Ectodermal cell (in vitro differentiated cells): ENCODE measurements around the gene TEX35.

Experiments
- H3K27ac ChIP-seq: 2 replicates; pipeline ENCODE4 v1.7.0; 2013; ENCODE audit warnings: mild to moderate bottlenecking, low read depth, low read length; ENCODE audit not compliant: insufficient read depth, poor library complexity, severe bottlenecking
- H3K27me3 ChIP-seq: 2 replicates; pipeline ENCODE4 v1.7.0; 2013; ENCODE audit warnings: mild to moderate bottlenecking, low read length; ENCODE audit not compliant: insufficient read depth, control insufficient read depth, poor library complexity, severe bottlenecking
- H3K36me3 ChIP-seq: one replicate; pipeline ENCODE4 v1.7.0; 2013; ENCODE audit warnings: low read length; ENCODE audit not compliant: control insufficient read depth, insufficient read depth
- H3K4me1 ChIP-seq: one replicate; pipeline ENCODE4 v1.7.0; 2013; ENCODE audit warnings: low read length; ENCODE audit not compliant: control insufficient read depth, insufficient read depth
- H3K4me3 ChIP-seq: 2 replicates; pipeline ENCODE4 v1.7.0; 2013; ENCODE audit warnings: low read depth, low read length, control low read depth; ENCODE audit not compliant: insufficient read depth
- H3K9me3 ChIP-seq: 2 replicates; pipeline ENCODE4 v1.7.0; 2013; ENCODE audit warnings: mild to moderate bottlenecking, low read length, moderate library complexity; ENCODE audit not compliant: control insufficient read depth
- WGBS, 2 experiments: methylation state at CpG; one replicate each; pipeline ENCODE4 v1.1.7; 2013; ENCODE audit warnings: missing lambda C conversion rate in 2 of 2; 5-methylcytosine and 5-hydroxymethylcytosine counted together

The TEX35 gene

DNA sequence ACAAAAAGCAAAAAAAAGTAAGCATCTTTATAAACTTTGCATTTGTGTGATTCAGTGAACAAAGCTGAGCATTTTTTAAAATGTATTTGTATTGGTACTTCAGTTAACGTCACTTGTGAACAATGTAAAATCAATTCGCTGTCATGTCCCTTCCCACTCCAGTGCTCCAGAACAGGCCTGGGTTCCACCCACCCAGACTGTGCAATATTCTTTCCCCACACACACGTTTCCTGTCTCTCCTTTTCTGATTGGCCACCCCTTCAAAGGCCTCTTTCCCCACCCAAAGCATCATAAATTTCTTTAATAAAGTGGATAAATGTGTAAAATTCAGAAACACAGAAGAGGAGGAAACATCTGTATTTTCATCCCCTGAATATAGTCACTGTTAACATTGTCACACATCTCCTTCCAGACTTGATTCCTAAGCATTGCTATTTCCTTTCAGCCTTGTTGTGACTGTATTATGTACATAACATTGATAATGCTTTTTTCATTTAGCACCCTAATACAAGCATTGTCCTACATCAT, 28.1 kb upstream of the TEX35 start:
- no peaks in the 10 kb centered on the region for H3K4me1 ChIP-seq
- no peak overlapping the region for H3K4me3 ChIP-seq
- H3K27ac ChIP-seq = no peak overlapping the region
- no peaks in the 10 kb centered on the region for H3K27me3 ChIP-seq
- H3K36me3 ChIP-seq = no peaks in the 10 kb centered on the region
- no peaks in the 10 kb centered on the region for H3K9me3 ChIP-seq
- 82 to 88% methylated on average over 3 of the region's 3 CpGs for WGBS, 2 experiments

DNA sequence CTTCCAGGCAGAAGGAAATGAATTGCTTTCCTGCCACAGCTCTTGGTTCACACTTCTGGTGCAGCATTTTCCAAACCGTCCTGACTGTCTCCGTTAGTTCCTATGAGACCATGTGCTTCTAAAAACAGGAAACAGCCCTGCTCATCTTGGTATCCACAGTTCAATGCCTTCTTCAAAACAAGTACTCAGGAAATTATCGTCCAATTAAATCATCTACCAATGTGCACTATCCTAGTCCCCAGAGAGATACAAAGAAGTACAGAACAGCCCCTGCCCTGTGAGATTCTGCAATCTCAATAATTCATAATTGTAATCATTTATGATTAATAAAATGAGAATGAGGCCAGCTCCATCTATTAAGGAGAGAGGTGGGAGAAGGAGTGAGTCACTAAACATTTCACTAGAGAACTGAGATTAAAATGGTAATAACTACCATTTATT, 27.3 kb upstream of the TEX35 start:
- whole genome bisulfite sequencing, 2 experiments = 75 to 76% methylated on average over 3 of the region's 3 CpGs
- H3K4me1 ChIP-seq = no peaks in the 10 kb centered on the region
- no peak overlapping the region for H3K4me3 ChIP-seq
- no peaks in the 10 kb centered on the region for H3K9me3 ChIP-seq
- H3K27me3 ChIP-seq = no peaks in the 10 kb centered on the region
- no peaks in the 10 kb centered on the region for H3K36me3 ChIP-seq
- H3K27ac ChIP-seq = no peak overlapping the region

- no peaks in the 10 kb centered on the region for H3K36me3 ChIP-seq
- no peaks in the 10 kb centered on the region for H3K27me3 ChIP-seq
- H3K4me1 ChIP-seq = no peaks in the 10 kb centered on the region
- no peak overlapping the region for H3K4me3 ChIP-seq
- H3K9me3 ChIP-seq = no peaks in the 10 kb centered on the region
- no peak overlapping the region for H3K27ac ChIP-seq
- WGBS, 2 experiments = 95 to 96% methylated on average over 54 of the region's 54 CpGs
Measured at GRCh38 chr1:178486100-178487069, 26.5 kb upstream of the TEX35 start.

- H3K9me3 ChIP-seq = no peaks in the 10 kb centered on the region
- H3K36me3 ChIP-seq = no peaks in the 10 kb centered on the region
- H3K27ac ChIP-seq = no peak overlapping the region
- H3K4me3 ChIP-seq = no peak overlapping the region
- WGBS, 2 experiments = 92 to 96% methylated on average over 20 of the region's 20 CpGs
- no peaks in the 10 kb centered on the region for H3K4me1 ChIP-seq
- no peaks in the 10 kb centered on the region for H3K27me3 ChIP-seq
Measured at GRCh38 chr1:178487070-178487615, 25.8 kb upstream of the TEX35 start.

DNA sequence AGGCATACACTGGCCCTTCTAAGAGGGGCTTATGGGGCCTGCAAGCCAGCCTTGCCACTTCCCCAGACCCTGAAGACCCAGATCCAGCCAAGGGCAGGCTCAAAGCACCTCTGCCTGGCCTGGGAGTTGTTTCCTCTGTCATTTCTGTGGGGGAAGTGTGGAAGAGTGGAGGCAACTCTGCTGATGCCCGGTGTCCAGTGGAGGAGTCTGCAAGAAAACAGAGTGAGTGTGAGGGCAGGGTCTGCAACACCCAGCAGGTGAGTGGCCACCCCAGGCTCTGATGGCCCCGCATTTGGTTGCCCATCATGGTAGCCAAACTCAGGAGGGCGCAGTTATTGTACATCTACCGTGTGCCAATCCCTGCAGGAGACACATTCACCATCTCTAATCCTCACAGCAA, 24.5 kb upstream of the TEX35 start:
- WGBS, 2 experiments = 89 to 90% methylated on average over 4 of the region's 4 CpGs
- no peak overlapping the region for H3K27ac ChIP-seq
- no peaks in the 10 kb centered on the region for H3K9me3 ChIP-seq
- no peaks in the 10 kb centered on the region for H3K4me1 ChIP-seq
- H3K36me3 ChIP-seq = no peaks in the 10 kb centered on the region
- H3K4me3 ChIP-seq = no peak overlapping the region
- no peaks in the 10 kb centered on the region for H3K27me3 ChIP-seq

GRCh38 chr1:178489399-178489798, 23.5 kb upstream of the TEX35 start:
- H3K27ac ChIP-seq = no peak overlapping the region
- H3K4me1 ChIP-seq = no peaks in the 10 kb centered on the region
- H3K9me3 ChIP-seq = no peaks in the 10 kb centered on the region
- H3K4me3 ChIP-seq = no peak overlapping the region
- H3K27me3 ChIP-seq = no peaks in the 10 kb centered on the region
- 90 to 95% methylated on average over 4 of the region's 4 CpGs for WGBS, 2 experiments
- no peaks in the 10 kb centered on the region for H3K36me3 ChIP-seq

GRCh38 chr1:178490136-178490535, 22.8 kb upstream of the TEX35 start:
- Histone ChIP-seq H3K9me3 (no peaks in the 10 kb centered on the region), H3K27ac (no peak overlapping the region), H3K4me1 (no peaks in the 10 kb centered on the region), H3K4me3 (no peak overlapping the region), H3K27me3 (no peaks in the 10 kb centered on the region), H3K36me3 (no peaks in the 10 kb centered on the region)
- WGBS, 2 experiments = 95 to 98% methylated on average over 8 of the region's 8 CpGs

GRCh38 chr1:178490967-178491366, 21.9 kb upstream of the TEX35 start:
- Histone ChIP-seq H3K36me3 (no peaks in the 10 kb centered on the region), H3K27ac (no peak overlapping the region), H3K4me1 (no peaks in the 10 kb centered on the region), H3K9me3 (no peaks in the 10 kb centered on the region), H3K4me3 (no peak overlapping the region), H3K27me3 (no peaks in the 10 kb centered on the region)
- WGBS, 2 experiments = 92 to 95% methylated on average over 9 of the region's 9 CpGs

DNA sequence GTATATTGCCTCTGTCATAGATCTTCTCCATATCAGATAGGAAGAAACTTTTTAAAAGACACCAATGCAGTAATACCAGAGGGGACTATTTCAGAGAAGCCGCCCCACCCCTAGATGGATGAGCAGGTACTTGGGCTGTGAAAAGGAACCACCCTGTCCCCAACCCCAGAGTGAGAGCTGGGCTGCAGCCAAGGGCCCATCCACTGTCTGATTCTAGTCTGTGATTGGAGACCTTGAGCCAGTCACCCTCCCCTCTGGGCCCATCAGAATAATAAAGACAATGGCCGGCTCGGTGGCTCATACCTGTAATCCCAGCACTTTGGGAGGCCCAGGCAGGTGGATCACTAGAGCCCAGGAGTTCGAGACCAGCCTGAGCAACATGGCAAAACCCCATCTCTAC, 21.2 kb upstream of the TEX35 start:
- no peaks in the 10 kb centered on the region for H3K27me3 ChIP-seq
- no peak overlapping the region for H3K27ac ChIP-seq
- WGBS, 2 experiments = 86 to 92% methylated on average over 4 of the region's 4 CpGs
- H3K4me3 ChIP-seq = no peak overlapping the region
- H3K36me3 ChIP-seq = no peaks in the 10 kb centered on the region
- H3K4me1 ChIP-seq = no peaks in the 10 kb centered on the region
- no peaks in the 10 kb centered on the region for H3K9me3 ChIP-seq

- Histone ChIP-seq H3K27me3 (no peaks in the 10 kb centered on the region), H3K4me3 (no peak overlapping the region), H3K27ac (no peak overlapping the region), H3K9me3 (no peaks in the 10 kb centered on the region), H3K4me1 (no peaks in the 10 kb centered on the region), H3K36me3 (no peaks in the 10 kb centered on the region)
- 94 to 95% methylated on average over 11 of the region's 11 CpGs for WGBS, 2 experiments
Measured at GRCh38 chr1:178492341-178492740, 20.6 kb upstream of the TEX35 start.
